Cardiac fibroblast (primary cell): Measurements from ENCODE around the gene GFRA4.

Experiments
- DNase-seq, 2 donors: peaks; one replicate each; pipeline versions ENCODE4 v3.0.0 to v3.0.0-alpha.2; 2010; ENCODE audit warnings: low read depth in 2 of 2
- H3K4me3 ChIP-seq, 2 donors: replicated peaks in 1 of 2; 1 replicate in 1 of 2; 2 replicates in 1 of 2; pipeline ENCODE4 v1.5.1; 2011; ENCODE audit warnings: low read depth in 2 of 2, low read length in 2 of 2, mild to moderate bottlenecking in 2 of 2, moderate library complexity in 1 of 2
- TF ChIP-seq, protein P1 (sequence below): IDR thresholded peaks from one replicate; pipeline ENCODE4 v1.5.1; 2011; ENCODE audit warnings: low read depth, mild to moderate bottlenecking, low read length, inconsistent platforms

Gene GFRA4

DNA sequence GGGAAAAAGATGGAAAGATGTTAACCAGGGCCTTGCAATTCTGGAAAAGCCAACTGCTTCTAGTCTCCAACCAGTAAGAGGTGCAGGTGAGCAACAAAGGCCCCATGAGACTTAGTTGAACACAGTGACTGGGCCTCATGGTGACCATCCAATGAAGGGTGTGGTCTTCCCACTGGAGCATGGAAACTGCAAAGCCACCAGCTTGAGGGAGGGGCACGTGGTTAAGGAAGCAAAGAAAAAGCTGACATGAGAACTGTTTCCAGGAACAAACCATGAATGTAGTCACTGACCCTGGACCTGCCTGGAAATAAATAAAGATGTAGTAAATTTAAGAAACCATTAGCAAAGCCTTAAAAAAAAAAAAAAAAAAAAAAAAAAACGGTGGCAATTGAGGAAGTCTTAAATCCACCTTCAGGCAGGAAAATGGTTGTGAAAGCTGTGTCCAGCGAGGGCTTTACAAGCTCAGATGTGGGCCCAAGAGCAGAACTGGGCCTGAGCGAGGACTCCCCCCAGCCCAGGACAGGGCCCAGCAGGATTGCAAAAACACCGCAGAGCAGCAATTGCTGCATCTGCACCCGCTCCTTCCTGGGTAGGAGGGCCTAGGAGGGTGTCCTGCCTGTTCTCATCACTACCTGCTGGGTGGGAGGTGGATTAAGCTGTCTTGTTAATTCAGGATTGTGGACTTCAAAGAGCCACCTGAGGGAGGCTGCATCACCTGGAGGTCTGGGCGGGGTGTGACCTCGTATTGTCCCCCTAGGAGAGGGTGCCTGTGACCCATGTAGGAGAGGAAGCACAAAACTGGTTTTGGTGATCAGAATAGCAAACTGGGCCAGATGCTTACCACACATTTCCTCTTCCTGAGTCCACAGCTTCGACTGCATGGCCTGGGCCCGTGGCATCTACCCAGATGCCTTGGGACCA is 10.3 kb downstream of the GFRA4 start:
- TF ChIP-seq, protein P1, sequence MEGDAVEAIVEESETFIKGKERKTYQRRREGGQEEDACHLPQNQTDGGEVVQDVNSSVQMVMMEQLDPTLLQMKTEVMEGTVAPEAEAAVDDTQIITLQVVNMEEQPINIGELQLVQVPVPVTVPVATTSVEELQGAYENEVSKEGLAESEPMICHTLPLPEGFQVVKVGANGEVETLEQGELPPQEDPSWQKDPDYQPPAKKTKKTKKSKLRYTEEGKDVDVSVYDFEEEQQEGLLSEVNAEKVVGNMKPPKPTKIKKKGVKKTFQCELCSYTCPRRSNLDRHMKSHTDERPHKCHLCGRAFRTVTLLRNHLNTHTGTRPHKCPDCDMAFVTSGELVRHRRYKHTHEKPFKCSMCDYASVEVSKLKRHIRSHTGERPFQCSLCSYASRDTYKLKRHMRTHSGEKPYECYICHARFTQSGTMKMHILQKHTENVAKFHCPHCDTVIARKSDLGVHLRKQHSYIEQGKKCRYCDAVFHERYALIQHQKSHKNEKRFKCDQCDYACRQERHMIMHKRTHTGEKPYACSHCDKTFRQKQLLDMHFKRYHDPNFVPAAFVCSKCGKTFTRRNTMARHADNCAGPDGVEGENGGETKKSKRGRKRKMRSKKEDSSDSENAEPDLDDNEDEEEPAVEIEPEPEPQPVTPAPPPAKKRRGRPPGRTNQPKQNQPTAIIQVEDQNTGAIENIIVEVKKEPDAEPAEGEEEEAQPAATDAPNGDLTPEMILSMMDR: no peak
- DNase-seq: no peak
- no peak overlapping the region for H3K4me3 ChIP-seq

DNA sequence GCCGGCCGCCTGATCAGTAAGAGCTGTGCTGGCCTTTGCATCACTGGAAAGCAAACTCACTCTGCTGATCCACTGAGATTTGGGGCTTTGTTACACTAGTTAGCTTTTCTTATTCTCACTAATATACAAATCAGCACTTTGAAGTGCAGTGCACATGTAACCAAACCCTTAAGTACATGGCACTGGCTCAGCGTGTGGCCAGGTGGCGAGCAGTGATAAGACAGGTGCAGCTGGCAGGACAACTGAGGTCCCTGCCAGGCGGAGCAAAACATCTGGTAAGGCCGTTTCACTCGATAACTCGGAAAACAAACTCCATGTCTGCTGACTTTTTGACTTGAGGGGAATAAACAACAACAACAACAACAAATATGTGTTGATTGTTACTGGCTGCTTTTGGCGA is 11.0 kb downstream of the GFRA4 start:
- DNase-seq: no peak
- TF ChIP-seq, protein P1: no peak

DNA sequence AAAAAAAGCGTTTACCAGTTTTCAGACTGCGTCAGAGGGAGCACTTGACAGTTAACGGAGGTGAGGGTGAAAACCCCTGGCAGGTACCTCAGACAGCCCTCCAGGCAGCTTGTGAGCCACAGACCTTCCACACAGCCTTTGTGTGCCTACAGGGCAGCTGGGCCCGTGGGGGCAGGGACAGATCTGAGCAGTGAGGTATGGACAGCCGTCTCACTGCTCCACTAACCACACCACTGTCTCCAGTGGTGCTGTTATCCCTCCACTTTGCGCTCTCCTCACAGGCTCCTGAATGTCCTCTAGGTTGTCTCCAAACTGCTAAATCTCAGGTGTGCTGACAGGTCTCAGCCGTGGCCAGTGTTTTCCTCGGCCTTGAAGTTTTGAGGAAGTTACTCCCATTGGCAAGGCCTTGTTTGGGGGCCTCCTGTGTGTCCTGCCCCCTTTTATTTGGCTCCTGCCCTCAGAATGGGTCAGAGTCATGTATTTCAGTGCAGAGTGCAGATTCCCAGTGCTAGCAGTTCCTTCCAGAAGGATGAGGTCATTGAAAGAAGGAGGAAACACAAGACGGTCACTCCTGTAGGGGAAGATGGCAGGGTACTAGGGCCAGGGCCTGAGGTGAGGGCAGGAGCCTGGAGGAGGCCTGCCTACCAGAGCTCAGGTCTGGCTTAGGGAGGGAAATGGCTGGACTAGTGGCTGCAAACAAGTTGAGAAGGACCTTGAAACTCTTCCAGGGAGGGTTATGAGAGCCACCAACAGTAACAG is 11.8 kb downstream of the GFRA4 start:
- no peak overlapping the region for H3K4me3 ChIP-seq
- DNase-seq: no peak
- TF ChIP-seq, protein P1: no peak

More for the DNA sequence above, 11.0 kb downstream of the GFRA4 start:
- H3K4me3 ChIP-seq: no peak overlapping the region

DNA sequence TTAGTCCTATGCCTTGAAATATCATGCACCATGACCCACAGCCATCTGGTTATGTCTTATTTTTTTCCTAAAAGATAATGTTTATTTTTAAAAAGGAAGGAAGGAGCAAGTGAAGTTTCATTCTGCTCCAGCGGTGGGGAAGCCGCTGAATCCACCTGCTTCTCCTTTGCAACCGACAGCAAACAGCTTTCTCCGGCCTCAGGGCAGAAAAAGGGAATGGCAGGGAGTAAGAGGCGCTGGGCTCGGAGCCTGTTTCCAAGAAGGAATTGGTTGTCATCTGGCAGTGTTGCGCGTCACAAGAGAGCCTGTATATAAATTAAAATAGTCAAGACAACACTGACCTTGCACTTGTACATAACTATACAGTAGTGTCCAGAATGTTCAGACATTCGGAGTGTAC is 14.2 kb downstream of the GFRA4 start:
- TF ChIP-seq, protein P1: no peak

DNA sequence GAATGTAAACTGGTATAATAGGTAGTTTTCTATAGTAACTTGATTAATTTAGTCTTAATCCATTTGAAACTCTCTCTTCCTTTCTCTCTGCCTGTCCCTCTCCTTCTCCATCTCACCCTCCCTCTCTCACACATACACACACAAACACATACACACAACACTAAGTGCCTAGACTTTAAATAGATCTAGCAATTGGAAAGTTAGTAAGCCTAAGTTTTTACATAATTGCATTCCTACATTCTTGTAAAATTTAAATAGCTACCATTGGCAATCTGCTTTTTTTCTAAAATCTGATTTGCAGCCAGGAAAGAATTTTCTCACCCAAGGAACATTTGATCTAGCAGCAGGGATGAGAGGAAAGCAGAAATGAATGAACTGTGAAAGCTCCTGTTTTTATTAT is 15.7 kb downstream of the GFRA4 start:
- no peak overlapping the region for H3K4me3 ChIP-seq
- no peak for DNase-seq
- TF ChIP-seq, protein P1: no peak

More for the DNA sequence above, 14.2 kb downstream of the GFRA4 start:
- DNase-seq: no peak
- no peak overlapping the region for H3K4me3 ChIP-seq

DNA sequence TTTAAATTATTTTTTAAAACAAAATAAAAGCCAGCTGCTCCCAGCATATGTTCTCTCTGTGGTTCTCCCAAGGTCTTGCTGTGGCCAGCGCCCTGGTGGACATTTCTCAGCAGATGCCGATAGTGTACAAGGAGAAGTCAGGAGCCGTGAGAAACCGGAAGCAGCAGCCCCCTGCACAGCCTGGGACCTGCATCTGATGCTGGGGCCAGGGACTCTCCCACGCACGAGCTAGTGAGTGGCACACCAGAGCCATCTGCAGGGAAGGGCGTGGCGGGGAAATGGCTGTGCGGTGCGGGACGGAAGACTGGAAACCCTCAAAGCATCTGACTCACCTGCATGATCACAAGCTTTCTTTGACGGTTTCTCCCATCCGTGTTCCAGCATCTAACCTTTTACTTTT is 16.5 kb downstream of the GFRA4 start:
- no peak overlapping the region for H3K4me3 ChIP-seq
- DNase-seq: no peak
- TF ChIP-seq, protein P1: no peak
